H1 (cell line): Measurements from ENCODE around the gene CPHXL. TPM values are rescaled to one million over a fixed set of nuclear protein-coding genes. Genes with fewer than 3 reads are reported as not detected.

Experiments used
- CTCF ChIA-PET: fragments of 300-600 bp; sonication (Branson Sonifier 250); formaldehyde crosslinking; loops from one replicate; lab custom pipeline; 2021; ENCODE audit not compliant: partially characterized antibody; lab: Charles Lee
- POLR2A ChIA-PET: fragments of 300-600 bp; sonication (Branson Sonifier 250); formaldehyde crosslinking; loops from one replicate; lab custom pipeline; 2021; ENCODE audit warnings: inconsistent platforms; ENCODE audit not compliant: partially characterized antibody; lab: Charles Lee
- DNase-seq, 2 experiments: peaks; one replicate each; pipeline versions ENCODE4 v3.0.0 to v3.0.0-alpha.2; 2010 to 2022; ENCODE audit warnings: low spot score in 2 of 2, low read depth in 1 of 2, mixed read lengths in 1 of 2
- FAIRE-seq: peaks from 2 replicates; lab custom pipeline; 2011; peaks lifted over from hg19 to GRCh38; lab: Jason Lieb, UNC
- H2AFZ ChIP-seq: 2 replicates; pipeline ENCODE4 v1.8.1; 2012; ENCODE audit warnings: low read length, inconsistent platforms
- H2AK5ac ChIP-seq: 2 replicates; pipeline ENCODE4 v1.6.1; 2013; ENCODE audit warnings: low read depth, low read length
- H2BK120ac ChIP-seq: replicated peaks from 2 replicates; pipeline ENCODE3; 2013; ENCODE audit warnings: low read depth, low read length, inconsistent platforms
- H2BK12ac ChIP-seq: 2 replicates; pipeline ENCODE4 v1.6.1; 2013; ENCODE audit warnings: low read depth, low read length
- H2BK15ac ChIP-seq: 2 replicates; pipeline ENCODE4 v1.6.1; 2013; ENCODE audit warnings: low read length
- H2BK20ac ChIP-seq: 2 replicates; pipeline ENCODE4 v1.6.1; 2013; ENCODE audit warnings: low read length
- H2BK5ac ChIP-seq: 2 replicates; pipeline ENCODE4 v1.6.1; 2013; ENCODE audit warnings: low read depth, low read length
- H3K14ac ChIP-seq: 2 replicates; pipeline ENCODE4 v1.6.1; 2013; ENCODE audit warnings: inconsistent platforms; ENCODE audit not compliant: insufficient read length
- H3K18ac ChIP-seq: 2 replicates; pipeline ENCODE4 v1.6.1; 2013; ENCODE audit warnings: low read length; ENCODE audit errors: extremely low read depth
- H3K23ac ChIP-seq: 2 replicates; pipeline ENCODE4 v1.6.1; 2013; ENCODE audit warnings: inconsistent platforms; ENCODE audit not compliant: insufficient read length
- H3K23me2 ChIP-seq: 2 replicates; pipeline ENCODE4 v1.6.1; 2013; ENCODE audit warnings: low read depth, low read length
- H3K27ac ChIP-seq: 2 replicates; pipeline ENCODE4 v1.6.1; 2011; ENCODE audit warnings: low read depth, low read length, inconsistent platforms
- H3K27me3 ChIP-seq, 4 experiments: replicated peaks in 1 of 4; 1 replicate in 1 of 4; 2 replicates in 3 of 4; pipeline versions ENCODE4 v1.6.1 to v1.8.1; 2011 to 2013; ENCODE audit warnings: low read length in 3 of 4, mild to moderate bottlenecking in 3 of 4, inconsistent platforms in 2 of 4, mixed read lengths in 2 of 4, moderate library complexity in 1 of 4; ENCODE audit not compliant: control insufficient read depth in 3 of 4, insufficient read depth in 3 of 4; ENCODE audit errors: extremely low read depth in 1 of 4
- H3K36me3 ChIP-seq, 4 experiments: 2 replicates each; pipeline versions ENCODE4 v1.6.1 to v1.8.1; 2011 to 2013; ENCODE audit warnings: mild to moderate bottlenecking in 4 of 4, low read length in 3 of 4, moderate library complexity in 2 of 4, control low read depth in 1 of 4, inconsistent platforms in 1 of 4; ENCODE audit not compliant: insufficient read depth in 4 of 4, control insufficient read depth in 2 of 4
- H3K4ac ChIP-seq: replicated peaks from 2 replicates; pipeline ENCODE3; 2013; ENCODE audit warnings: low read length, low read depth, mixed read lengths, inconsistent platforms; ENCODE audit not compliant: insufficient read length
- H3K4me1 ChIP-seq, 4 experiments: replicated peaks in 1 of 4; 1 replicate in 1 of 4; 2 replicates in 3 of 4; pipeline versions ENCODE4 v1.6.1 to v1.8.1; 2011 to 2013; ENCODE audit warnings: low read length in 3 of 4, inconsistent platforms in 2 of 4, mixed read lengths in 1 of 4; ENCODE audit not compliant: insufficient read depth in 4 of 4, control insufficient read depth in 3 of 4
- H3K4me2 ChIP-seq, 2 experiments: 2 replicates each; pipeline versions ENCODE4 v1.6.1 to v1.8.1; 2011 to 2013; ENCODE audit warnings: low read depth in 2 of 2, low read length in 2 of 2, control low read depth in 1 of 2, inconsistent platforms in 1 of 2, mild to moderate bottlenecking in 1 of 2; ENCODE audit not compliant: insufficient read depth in 1 of 2
- H3K4me3 ChIP-seq, 4 experiments: fragments of 200-600, 300-600 bp in 1 of 4; sonication (generic), shearing (Covaris generic), sonication (Bioruptor Twin) in 1 of 4; 2 replicates each; pipeline versions ENCODE4 v1.5.1 to v1.8.1; 2011 to 2016; ENCODE audit warnings: low read length in 4 of 4, low read depth in 3 of 4, control low read depth in 2 of 4, inconsistent platforms in 2 of 4, mild to moderate bottlenecking in 2 of 4, mixed read lengths in 1 of 4, moderate library complexity in 1 of 4; ENCODE audit not compliant: insufficient read depth in 2 of 4; ENCODE audit errors: extremely low read depth in 1 of 4
- H3K56ac ChIP-seq: replicated peaks from 2 replicates; pipeline ENCODE3; 2013; ENCODE audit warnings: low read depth, mild to moderate bottlenecking, mixed read lengths, low read length, inconsistent platforms; ENCODE audit not compliant: insufficient read length
- H3K79me1 ChIP-seq: 2 replicates; pipeline ENCODE4 v1.6.1; 2013; ENCODE audit warnings: low read depth, low read length, control low read depth
- H3K79me2 ChIP-seq, 2 experiments: 2 replicates each; pipeline versions ENCODE4 v1.6.1 to v1.8.1; 2012 to 2013; ENCODE audit warnings: low read length in 2 of 2, mild to moderate bottlenecking in 2 of 2, inconsistent platforms in 1 of 2; ENCODE audit not compliant: insufficient read depth in 2 of 2, control insufficient read depth in 1 of 2
- H3K9ac ChIP-seq, 4 experiments: replicated peaks in 1 of 4; 1 replicate in 1 of 4; 2 replicates in 3 of 4; pipeline versions ENCODE4 v1.6.1 to v1.8.1; 2011 to 2013; ENCODE audit warnings: low read depth in 3 of 4, low read length in 3 of 4, control low read depth in 2 of 4, mild to moderate bottlenecking in 2 of 4, moderate library complexity in 2 of 4, inconsistent platforms in 1 of 4; ENCODE audit errors: extremely low read depth in 1 of 4
- H3K9me3 ChIP-seq, 2 experiments: 2 replicates each; pipeline versions ENCODE4 v1.6.1 to v1.8.1; 2012 to 2013; ENCODE audit warnings: mild to moderate bottlenecking in 2 of 2, moderate library complexity in 2 of 2, control low read depth in 1 of 2, inconsistent platforms in 1 of 2, low read depth in 1 of 2, low read length in 1 of 2, mixed read lengths in 1 of 2; ENCODE audit not compliant: insufficient read depth in 2 of 2
- H4K20me1 ChIP-seq, 2 experiments: replicated peaks in 1 of 2; 2 replicates each; pipeline versions ENCODE3 to v1.8.1; 2011 to 2013; ENCODE audit warnings: inconsistent platforms in 2 of 2, low read length in 2 of 2, mild to moderate bottlenecking in 1 of 2; ENCODE audit not compliant: insufficient read depth in 2 of 2, control insufficient read depth in 1 of 2
- H4K5ac ChIP-seq: 2 replicates; pipeline ENCODE4 v1.6.1; 2013; ENCODE audit warnings: low read length, low read depth, mixed read lengths, inconsistent platforms; ENCODE audit not compliant: insufficient read length
- H4K8ac ChIP-seq: 2 replicates; pipeline ENCODE4 v1.8.0; 2013; ENCODE audit warnings: mild to moderate bottlenecking, moderate library complexity, low read length, inconsistent platforms; ENCODE audit not compliant: insufficient read depth; ENCODE audit errors: extremely low read depth
- H4K91ac ChIP-seq: replicated peaks from 2 replicates; pipeline ENCODE3; 2013; ENCODE audit warnings: low read length, mixed read lengths, inconsistent platforms; ENCODE audit not compliant: insufficient read length
- JUND ChIP-seq: IDR thresholded peaks from 2 replicates; pipeline ENCODE4 v1.6.1; 2011; ENCODE audit warnings: mild to moderate bottlenecking, improper control_type of control experiment, low read length
- SP1 ChIP-seq: IDR thresholded peaks from 2 replicates; pipeline ENCODE4 v1.6.1; 2011; ENCODE audit warnings: low read depth, low read length
- WGBS, 2 experiments: shearing (Covaris generic) in 1 of 2; methylation state at CpG; one replicate each; pipeline versions ENCODE4 v1.1.6 to v1.1.7; 2013 to 2015; ENCODE audit warnings: low lambda C conversion rate in 2 of 2, mixed read lengths in 2 of 2, inconsistent platforms in 1 of 2, low coverage in 1 of 2, missing lambda C conversion rate in 1 of 2; ENCODE audit not compliant: insufficient replicate concordance in 2 of 2, insufficient coverage in 1 of 2, insufficient read length in 1 of 2; ENCODE audit errors: extremely low coverage in 1 of 2, missing lambda C conversion rate in 1 of 2; 5-methylcytosine and 5-hydroxymethylcytosine counted together
- polyA plus RNA-seq, 7 experiments: library from polyadenylated mRNA; depleted of rRNA in 3 of 7; stranded (reverse) in 5 of 7; unstranded in 2 of 7; fragments of >200 nt in 5 of 7; fragments of 200-250 nt in 2 of 7; gene quantifications; 1 replicate in 5 of 7; 2 replicates in 1 of 7; 4 replicates in 1 of 7; pipeline versions ENCODE4 v1.2.1 to v1.2.3, GENCODE V29; 2011 to 2013; ENCODE audit warnings: missing spikeins in 2 of 7, mixed read lengths in 2 of 7
- total RNA-seq: library from RNA; stranded (reverse); fragmentation: NEBNext Ultra II Directional; extraction: Animal tissue kit (Norgen Biotek cat#: 25700); gene quantifications from 2 replicates; pipeline ENCODE4 v1.2.1, GENCODE V29; 2021

CPHXL gene
- total and polyA plus RNA-seq, 2 of the 8 experiments (the other 6 are each of a cell fraction or from before 2014, with no cell fraction given) = not detected

- no peak overlapping the region for H2BK20ac ChIP-seq
- no peak overlapping the region for H2BK5ac ChIP-seq
- H3K4me2 ChIP-seq = no peak overlapping the region
- H3K56ac ChIP-seq = no peak overlapping the region
- no peak overlapping the region for H2AK5ac ChIP-seq
- H3K79me1 ChIP-seq = no peaks in the 10 kb centered on the region
- FAIRE-seq = no peak
- H4K5ac ChIP-seq = no peak overlapping the region
- no peaks in the 10 kb centered on the region for H3K27me3 ChIP-seq
- H2BK12ac ChIP-seq = no peak overlapping the region
- H3K27ac ChIP-seq = no peak overlapping the region
- no peaks in the 10 kb centered on the region for H3K79me2 ChIP-seq
- H3K4me3 ChIP-seq = no peak overlapping the region
- no peak overlapping the region for H3K4ac ChIP-seq
- no peak overlapping the region for H4K91ac ChIP-seq
- H3K23ac ChIP-seq = no peak overlapping the region
- POLR2A ChIA-PET = no interaction called here
- no peak overlapping the region for H3K18ac ChIP-seq
- H3K23me2 ChIP-seq = no peaks in the 10 kb centered on the region
- no peak overlapping the region for H2BK15ac ChIP-seq
- DNase-seq = no peak
- no peak overlapping the region for H3K9ac ChIP-seq
- no peaks in the 10 kb centered on the region for H3K4me1 ChIP-seq
- H3K14ac ChIP-seq = no peak overlapping the region
- H3K9me3 ChIP-seq = peaks cover 58% of the 10 kb centered on the region in 2 experiments
- H4K8ac ChIP-seq = no peak overlapping the region
- no peaks in the 10 kb centered on the region for H4K20me1 ChIP-seq
- no peak overlapping the region for H2AFZ ChIP-seq
- no peak overlapping the region for H2BK120ac ChIP-seq
- 87% methylated on average over 2 of the region's 2 CpGs; no CpG with 5 or more reads in 1 of the 2 experiments for WGBS, 2 experiments
- no peaks in the 10 kb centered on the region; a peak in 1 of 8 replicates for H3K36me3 ChIP-seq
- CTCF ChIA-PET = no interaction called here
- TF ChIP-seq JUND (no peak), SP1 (no peak)
Observed at GRCh38 chr16:75710344-75710743, 15.9 kb downstream of the CPHXL start.
